Liver (tissue), 3 donors: Measurements from ENCODE around the gene MED20.

Experiments used
- EGR1 ChIP-seq, 2 donors: IDR thresholded peaks; 2 replicates each; pipeline ENCODE4 v1.6.1; 2016 to 2018; ENCODE audit warnings: antibody characterized with exemption in 2 of 2, low read depth in 2 of 2
- FOXA1 ChIP-seq: IDR thresholded peaks from 2 replicates; pipeline ENCODE4 v1.6.1; 2016; ENCODE audit warnings: antibody characterized with exemption
- JUND ChIP-seq, 2 donors: IDR thresholded peaks; 2 replicates each; pipeline ENCODE4 v1.6.1; 2016; ENCODE audit warnings: antibody characterized with exemption in 2 of 2
- TF ChIP-seq, protein P1 (sequence below): fragments of 150-350 bp; IDR thresholded peaks from 2 replicates; pipeline ENCODE4 v1.5.1; 2017; ENCODE audit warnings: improper control_type of control experiment, low read depth, low read length; ENCODE audit not compliant: missing input control
- TF ChIP-seq, protein P2 (sequence below): IDR thresholded peaks from 2 replicates; pipeline ENCODE4 v1.6.1; 2016; ENCODE audit warnings: antibody characterized with exemption, mild to moderate bottlenecking
- TF ChIP-seq, protein P3 (sequence below): IDR thresholded peaks from 2 replicates; pipeline ENCODE4 v1.6.1; 2016; ENCODE audit warnings: antibody characterized with exemption
- donor health status: healthy.
- donor health status: healthy.

DNA sequence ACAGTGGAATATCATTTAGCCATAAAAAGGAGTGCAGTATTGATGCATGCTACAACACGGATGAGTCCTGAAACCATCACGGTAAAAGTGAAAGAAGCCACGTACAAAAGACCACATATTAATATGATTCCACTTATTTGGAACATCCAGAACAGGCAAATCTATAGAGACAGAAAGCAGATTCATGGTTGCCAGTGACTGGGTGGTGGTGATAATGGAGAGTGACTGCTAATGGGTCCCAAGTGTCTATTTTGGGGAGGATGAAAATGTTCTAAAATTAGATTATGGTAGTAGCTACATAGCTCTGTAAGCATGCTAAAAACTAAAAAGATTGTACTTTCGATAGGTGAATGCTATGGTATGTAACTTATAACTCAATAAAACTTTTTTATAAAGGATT, 39.1 kb upstream of the MED20 start:
- TF ChIP-seq, protein P1, sequence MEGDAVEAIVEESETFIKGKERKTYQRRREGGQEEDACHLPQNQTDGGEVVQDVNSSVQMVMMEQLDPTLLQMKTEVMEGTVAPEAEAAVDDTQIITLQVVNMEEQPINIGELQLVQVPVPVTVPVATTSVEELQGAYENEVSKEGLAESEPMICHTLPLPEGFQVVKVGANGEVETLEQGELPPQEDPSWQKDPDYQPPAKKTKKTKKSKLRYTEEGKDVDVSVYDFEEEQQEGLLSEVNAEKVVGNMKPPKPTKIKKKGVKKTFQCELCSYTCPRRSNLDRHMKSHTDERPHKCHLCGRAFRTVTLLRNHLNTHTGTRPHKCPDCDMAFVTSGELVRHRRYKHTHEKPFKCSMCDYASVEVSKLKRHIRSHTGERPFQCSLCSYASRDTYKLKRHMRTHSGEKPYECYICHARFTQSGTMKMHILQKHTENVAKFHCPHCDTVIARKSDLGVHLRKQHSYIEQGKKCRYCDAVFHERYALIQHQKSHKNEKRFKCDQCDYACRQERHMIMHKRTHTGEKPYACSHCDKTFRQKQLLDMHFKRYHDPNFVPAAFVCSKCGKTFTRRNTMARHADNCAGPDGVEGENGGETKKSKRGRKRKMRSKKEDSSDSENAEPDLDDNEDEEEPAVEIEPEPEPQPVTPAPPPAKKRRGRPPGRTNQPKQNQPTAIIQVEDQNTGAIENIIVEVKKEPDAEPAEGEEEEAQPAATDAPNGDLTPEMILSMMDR: no peak
- TF ChIP-seq FOXA1: no peak
- TF ChIP-seq JUND (IDR thresholded peaks at IDR 0.05): no peak
- TF ChIP-seq, protein P2, sequence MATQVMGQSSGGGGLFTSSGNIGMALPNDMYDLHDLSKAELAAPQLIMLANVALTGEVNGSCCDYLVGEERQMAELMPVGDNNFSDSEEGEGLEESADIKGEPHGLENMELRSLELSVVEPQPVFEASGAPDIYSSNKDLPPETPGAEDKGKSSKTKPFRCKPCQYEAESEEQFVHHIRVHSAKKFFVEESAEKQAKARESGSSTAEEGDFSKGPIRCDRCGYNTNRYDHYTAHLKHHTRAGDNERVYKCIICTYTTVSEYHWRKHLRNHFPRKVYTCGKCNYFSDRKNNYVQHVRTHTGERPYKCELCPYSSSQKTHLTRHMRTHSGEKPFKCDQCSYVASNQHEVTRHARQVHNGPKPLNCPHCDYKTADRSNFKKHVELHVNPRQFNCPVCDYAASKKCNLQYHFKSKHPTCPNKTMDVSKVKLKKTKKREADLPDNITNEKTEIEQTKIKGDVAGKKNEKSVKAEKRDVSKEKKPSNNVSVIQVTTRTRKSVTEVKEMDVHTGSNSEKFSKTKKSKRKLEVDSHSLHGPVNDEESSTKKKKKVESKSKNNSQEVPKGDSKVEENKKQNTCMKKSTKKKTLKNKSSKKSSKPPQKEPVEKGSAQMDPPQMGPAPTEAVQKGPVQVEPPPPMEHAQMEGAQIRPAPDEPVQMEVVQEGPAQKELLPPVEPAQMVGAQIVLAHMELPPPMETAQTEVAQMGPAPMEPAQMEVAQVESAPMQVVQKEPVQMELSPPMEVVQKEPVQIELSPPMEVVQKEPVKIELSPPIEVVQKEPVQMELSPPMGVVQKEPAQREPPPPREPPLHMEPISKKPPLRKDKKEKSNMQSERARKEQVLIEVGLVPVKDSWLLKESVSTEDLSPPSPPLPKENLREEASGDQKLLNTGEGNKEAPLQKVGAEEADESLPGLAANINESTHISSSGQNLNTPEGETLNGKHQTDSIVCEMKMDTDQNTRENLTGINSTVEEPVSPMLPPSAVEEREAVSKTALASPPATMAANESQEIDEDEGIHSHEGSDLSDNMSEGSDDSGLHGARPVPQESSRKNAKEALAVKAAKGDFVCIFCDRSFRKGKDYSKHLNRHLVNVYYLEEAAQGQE: no peak
- TF ChIP-seq EGR1 (IDR thresholded peaks at IDR 0.05; ENCODE audit: low read depth in 2 of 2): no peak
- TF ChIP-seq, protein P3, sequence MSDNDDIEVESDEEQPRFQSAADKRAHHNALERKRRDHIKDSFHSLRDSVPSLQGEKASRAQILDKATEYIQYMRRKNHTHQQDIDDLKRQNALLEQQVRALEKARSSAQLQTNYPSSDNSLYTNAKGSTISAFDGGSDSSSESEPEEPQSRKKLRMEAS: no peak
